Measurements from ENCODE around the gene BUD13. TPM values are rescaled to one million over a fixed set of nuclear protein-coding genes. Genes with fewer than 3 reads are reported as not detected.

BUD13 gene
- total and polyA plus RNA-seq, 2 of the 13 experiments (the other 11 are each of a cell fraction or from before 2014, with no cell fraction given): 13.3 to 25.9 TPM

DNA sequence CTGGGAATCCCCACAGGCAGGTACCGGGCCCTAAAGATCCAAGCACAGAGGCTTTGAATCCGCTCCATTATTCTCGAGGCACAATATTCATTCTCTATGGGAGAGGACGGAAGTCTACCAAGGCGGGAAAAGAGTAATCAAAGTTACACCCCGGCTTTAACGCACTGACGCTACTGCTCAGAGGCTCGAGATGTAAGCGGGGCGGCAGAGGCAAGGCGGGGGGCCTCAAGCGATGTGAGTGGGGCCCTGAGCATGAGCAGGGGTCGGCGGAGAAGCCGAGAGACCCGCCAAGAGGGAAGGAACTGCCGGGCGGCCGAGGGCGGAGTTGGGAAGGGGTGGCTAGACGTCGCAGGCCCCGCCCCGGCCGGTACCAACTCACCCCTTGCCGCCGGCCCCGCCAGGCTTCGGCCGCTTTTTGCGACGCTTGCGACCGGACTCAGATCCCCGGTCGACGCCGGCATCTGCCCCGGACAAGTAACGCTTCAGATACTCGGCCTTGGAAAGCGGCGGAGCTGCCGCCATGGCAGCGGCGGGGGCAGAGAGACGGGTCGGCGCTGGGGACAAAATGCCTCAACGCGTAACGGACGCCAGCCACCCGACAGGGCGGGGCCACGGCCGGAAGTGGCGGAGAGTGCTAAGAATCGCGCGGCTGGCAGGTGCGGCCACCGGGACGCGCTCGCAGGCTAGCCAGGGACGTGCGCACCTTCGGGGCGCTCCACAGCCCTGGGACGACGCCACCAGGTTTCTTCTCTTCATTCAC, at the start of gene BUD13 (continued):
- peak; percentile 80 for TF ChIP-seq ZHX2 (IDR thresholded peaks at IDR 0.05; ENCODE audit: low read depth)
- 0 out of 2 replicates have a peak, but pooled peaks have one; percentile 34 for TF ChIP-seq ZHX2 (CRISPR knock-in tag; IDR thresholded peaks at IDR 0.05; ENCODE audit: borderline replicate concordance)
- 0 out of 2 replicates have a peak, but pooled peaks have one; percentile 17 for TF ChIP-seq ZBTB37 (CRISPR knock-in tag; IDR thresholded peaks at IDR 0.05)
- peak; percentile 67; the same call in 1 of the 2 replicates for TF ChIP-seq ZNF552 (CRISPR knock-in tag; IDR thresholded peaks at IDR 0.05; ENCODE audit: borderline replicate concordance)
- peak; percentile 89 for TF ChIP-seq TAF1 (CRISPR knock-in tag; IDR thresholded peaks at IDR 0.05)
- TF ChIP-seq SP5 (CRISPR knock-in tag; IDR thresholded peaks at IDR 0.05; ENCODE audit: borderline replicate concordance, low read depth): no peak; the same call in 1 of the 2 replicates
- TF ChIP-seq MAFG (CRISPR knock-in tag; IDR thresholded peaks at IDR 0.05): no peak
- peak; percentile 99 for TF ChIP-seq ZNF788 (CRISPR knock-in tag; IDR thresholded peaks at IDR 0.05; ENCODE audit: borderline replicate concordance)
- no peak for TF ChIP-seq ZNF841 (CRISPR knock-in tag; IDR thresholded peaks at IDR 0.05; ENCODE audit: borderline replicate concordance)
- peak; percentile 78; the same call in 1 of the 2 replicates for TF ChIP-seq NRL (CRISPR knock-in tag; IDR thresholded peaks at IDR 0.05; ENCODE audit: borderline replicate concordance)
- peak; percentile 79; the same call in 1 of the 2 replicates for TF ChIP-seq BRCA1 (CRISPR knock-in tag; IDR thresholded peaks at IDR 0.05)
- 0 out of 2 replicates have a peak, but pooled peaks have one; percentile 78 for TF ChIP-seq ZNF557 (CRISPR knock-in tag; IDR thresholded peaks at IDR 0.05)
- no peak for TF ChIP-seq ZNF572 (CRISPR knock-in tag; IDR thresholded peaks at IDR 0.05)
- TF ChIP-seq IRF1 (CRISPR knock-in tag; IDR thresholded peaks at IDR 0.05; ENCODE audit: low read depth): no peak
- peak; percentile 84 for TF ChIP-seq HIVEP1 (CRISPR knock-in tag; IDR thresholded peaks at IDR 0.05)
- TF ChIP-seq, protein P1, sequence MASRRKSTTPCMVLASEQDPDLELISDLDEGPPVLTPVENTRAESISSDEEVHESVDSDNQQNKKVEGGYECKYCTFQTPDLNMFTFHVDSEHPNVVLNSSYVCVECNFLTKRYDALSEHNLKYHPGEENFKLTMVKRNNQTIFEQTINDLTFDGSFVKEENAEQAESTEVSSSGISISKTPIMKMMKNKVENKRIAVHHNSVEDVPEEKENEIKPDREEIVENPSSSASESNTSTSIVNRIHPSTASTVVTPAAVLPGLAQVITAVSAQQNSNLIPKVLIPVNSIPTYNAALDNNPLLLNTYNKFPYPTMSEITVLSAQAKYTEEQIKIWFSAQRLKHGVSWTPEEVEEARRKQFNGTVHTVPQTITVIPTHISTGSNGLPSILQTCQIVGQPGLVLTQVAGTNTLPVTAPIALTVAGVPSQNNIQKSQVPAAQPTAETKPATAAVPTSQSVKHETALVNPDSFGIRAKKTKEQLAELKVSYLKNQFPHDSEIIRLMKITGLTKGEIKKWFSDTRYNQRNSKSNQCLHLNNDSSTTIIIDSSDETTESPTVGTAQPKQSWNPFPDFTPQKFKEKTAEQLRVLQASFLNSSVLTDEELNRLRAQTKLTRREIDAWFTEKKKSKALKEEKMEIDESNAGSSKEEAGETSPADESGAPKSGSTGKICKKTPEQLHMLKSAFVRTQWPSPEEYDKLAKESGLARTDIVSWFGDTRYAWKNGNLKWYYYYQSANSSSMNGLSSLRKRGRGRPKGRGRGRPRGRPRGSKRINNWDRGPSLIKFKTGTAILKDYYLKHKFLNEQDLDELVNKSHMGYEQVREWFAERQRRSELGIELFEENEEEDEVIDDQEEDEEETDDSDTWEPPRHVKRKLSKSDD (CRISPR knock-in tag; IDR thresholded peaks at IDR 0.05; ENCODE audit: low read depth): peak; percentile 84

All from HepG2 (cell line).